GM23338 (cell line): Measurements from ENCODE around the gene CACNA2D3. TPM values are rescaled to one million over a fixed set of nuclear protein-coding genes. Genes with fewer than 3 reads are reported as not detected.

Experiments
- polyA plus RNA-seq: library from polyadenylated mRNA; unstranded; fragments of >200 nt; fragmentation: Nextera tagmentation; extraction: Ambion mirVana; gene quantifications from 2 replicates; pipeline ENCODE4 v1.2.1, GENCODE V29; 2016
- total RNA-seq: library from RNA; depleted of rRNA; stranded (reverse); fragments of >200 nt; shearing (Covaris generic); gene quantifications from 2 replicates; pipeline ENCODE4 v1.2.3, GENCODE V29; 2014; rRNA removed

CACNA2D3 gene
- total and polyA plus RNA-seq, 2 experiments from 2014 or later = 2.2 to 2.3 TPM

Other genes starting within 250 kb of the CACNA2D3 start
- 23.0 and 25.7 TPM in 2 replicates for gene ACTR8, start 240.4 kb upstream of the CACNA2D3 start, total RNA-seq
- gene ACTR8, start 240.4 kb upstream of the CACNA2D3 start, polyA plus RNA-seq = 16.2 and 19.8 TPM in 2 replicates
- 21.4 and 26.4 TPM in 2 replicates for gene SELENOK, start 230.7 kb upstream of the CACNA2D3 start, total RNA-seq
- gene SELENOK, start 230.7 kb upstream of the CACNA2D3 start, polyA plus RNA-seq = 168 and 182 TPM in 2 replicates